Measurements from ENCODE around the gene GBP3. TPM values are rescaled to one million over a fixed set of nuclear protein-coding genes. Genes with fewer than 3 reads are reported as not detected.

Gene GBP3
- total RNA-seq, 4 donors from 2014 or later: 9.2 to 25.8 (median 11.2) TPM

DNA sequence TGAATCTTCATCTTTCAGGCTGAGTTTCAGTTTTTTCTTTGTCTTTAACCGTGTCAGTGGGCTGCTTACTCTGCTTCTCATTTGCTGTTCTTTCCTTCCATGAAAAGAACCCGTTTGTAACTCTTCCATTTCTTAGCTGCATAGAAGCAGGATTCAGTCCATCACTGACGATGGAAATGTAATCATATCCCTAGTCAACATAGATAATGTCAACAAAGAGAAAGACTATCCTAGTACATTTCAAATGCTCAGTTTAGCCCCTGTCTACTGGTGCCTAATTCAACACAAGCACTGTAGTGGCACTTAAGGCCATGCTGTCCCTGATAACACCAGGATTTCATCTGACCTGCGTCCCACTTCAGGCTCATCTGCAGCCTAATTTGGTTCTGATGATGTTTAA lies 42.0 kb upstream of the GBP3 start:
- no peaks in the 10 kb centered on the region for H3K36me3 ChIP-seq
- no peak for TF ChIP-seq EP300 (IDR thresholded peaks at IDR 0.05)
- no peak for TF ChIP-seq POLR2A (IDR thresholded peaks at IDR 0.05)
- TF ChIP-seq, protein P1, sequence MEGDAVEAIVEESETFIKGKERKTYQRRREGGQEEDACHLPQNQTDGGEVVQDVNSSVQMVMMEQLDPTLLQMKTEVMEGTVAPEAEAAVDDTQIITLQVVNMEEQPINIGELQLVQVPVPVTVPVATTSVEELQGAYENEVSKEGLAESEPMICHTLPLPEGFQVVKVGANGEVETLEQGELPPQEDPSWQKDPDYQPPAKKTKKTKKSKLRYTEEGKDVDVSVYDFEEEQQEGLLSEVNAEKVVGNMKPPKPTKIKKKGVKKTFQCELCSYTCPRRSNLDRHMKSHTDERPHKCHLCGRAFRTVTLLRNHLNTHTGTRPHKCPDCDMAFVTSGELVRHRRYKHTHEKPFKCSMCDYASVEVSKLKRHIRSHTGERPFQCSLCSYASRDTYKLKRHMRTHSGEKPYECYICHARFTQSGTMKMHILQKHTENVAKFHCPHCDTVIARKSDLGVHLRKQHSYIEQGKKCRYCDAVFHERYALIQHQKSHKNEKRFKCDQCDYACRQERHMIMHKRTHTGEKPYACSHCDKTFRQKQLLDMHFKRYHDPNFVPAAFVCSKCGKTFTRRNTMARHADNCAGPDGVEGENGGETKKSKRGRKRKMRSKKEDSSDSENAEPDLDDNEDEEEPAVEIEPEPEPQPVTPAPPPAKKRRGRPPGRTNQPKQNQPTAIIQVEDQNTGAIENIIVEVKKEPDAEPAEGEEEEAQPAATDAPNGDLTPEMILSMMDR (IDR thresholded peaks at IDR 0.05): no peak
- H3K4me1 ChIP-seq: peaks cover 0 to 66% (median 22%) of the 10 kb centered on the region in 4 donors
- H3K9me3 ChIP-seq: no peaks in the 10 kb centered on the region
- H3K4me3 ChIP-seq: peak overlapping the region; percentile 30 to 61 (median 44)
- DNase-seq (ENCODE audit: low spot score in 2 of 2): no peak
- no peaks in the 10 kb centered on the region for H3K27me3 ChIP-seq
- peak overlapping the region; percentile 79 to 95 (median 92) for H3K27ac ChIP-seq
- 1 to 3% methylated on average over 4 of the region's 4 CpGs for WGBS, 2 donors

- DNase-seq (ENCODE audit: low spot score in 2 of 2): no peak
- TF ChIP-seq EP300 (IDR thresholded peaks at IDR 0.05): no peak
- TF ChIP-seq POLR2A (IDR thresholded peaks at IDR 0.05): no peak
- TF ChIP-seq, protein P1 (IDR thresholded peaks at IDR 0.05): no peak
- Histone ChIP-seq H3K4me3 (no peak overlapping the region), H3K4me1 (peaks cover 0 to 51% (median 17%) of the 10 kb centered on the region in 4 donors), H3K9me3 (no peaks in the 10 kb centered on the region), H3K36me3 (peaks cover 0 to 12% (median 0%) of the 10 kb centered on the region in 3 donors), H3K27ac (peak overlapping the region; percentile 4 to 95 (median 92)), H3K27me3 (no peaks in the 10 kb centered on the region)
- WGBS, 2 donors: 78 to 83% methylated on average over 3 of the region's 3 CpGs
Measured at GRCh38 chr1:89063094-89063493, 40.4 kb upstream of the GBP3 start.

DNA sequence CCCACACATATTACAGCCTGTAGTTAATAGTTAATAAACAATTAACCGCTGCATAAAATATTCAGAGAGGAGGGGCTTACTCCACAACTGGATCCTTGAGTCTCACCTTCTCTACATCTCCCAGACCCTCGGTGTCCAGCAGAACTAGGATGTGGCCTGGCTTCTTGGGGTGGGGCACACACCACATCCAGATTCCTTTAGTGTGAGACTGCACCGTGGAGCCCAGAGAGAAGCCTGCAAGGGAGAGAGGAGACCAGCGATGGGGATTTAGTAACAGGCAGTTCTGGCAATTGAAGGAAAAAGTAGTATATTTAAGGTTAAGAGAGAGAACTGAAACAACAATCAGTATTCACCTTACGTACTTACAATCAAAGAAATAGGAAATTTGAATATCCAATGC lies 37.4 kb upstream of the GBP3 start:
- peaks cover 0 to 40% (median 17%) of the 10 kb centered on the region in 4 donors for H3K4me1 ChIP-seq
- H3K27ac ChIP-seq: no peak overlapping the region
- no peaks in the 10 kb centered on the region for H3K9me3 ChIP-seq
- H3K4me3 ChIP-seq: no peak overlapping the region
- no peak for DNase-seq (ENCODE audit: low spot score in 2 of 2)
- TF ChIP-seq, protein P1 (IDR thresholded peaks at IDR 0.05): no peak
- TF ChIP-seq EP300 (IDR thresholded peaks at IDR 0.05): no peak
- TF ChIP-seq POLR2A (IDR thresholded peaks at IDR 0.05): no peak
- 94% methylated on average over 5 of the region's 5 CpGs for WGBS, 2 donors
- peaks cover 0 to 42% (median 15%) of the 10 kb centered on the region in 3 donors for H3K36me3 ChIP-seq
- no peaks in the 10 kb centered on the region for H3K27me3 ChIP-seq

GRCh38 chr1:89051955-89052312 lies 29.3 kb upstream of the GBP3 start:
- DNase-seq (ENCODE audit: low spot score in 2 of 2): no peak
- Histone ChIP-seq H3K4me3 (no peak overlapping the region), H3K9me3 (no peaks in the 10 kb centered on the region), H3K36me3 (peaks cover 0 to 86% (median 9%) of the 10 kb centered on the region in 3 donors), H3K27ac (no peak overlapping the region), H3K4me1 (no peaks in the 10 kb centered on the region), H3K27me3 (no peaks in the 10 kb centered on the region)
- 92 to 93% methylated on average over 1 of the region's 1 CpG for WGBS, 2 donors
- TF ChIP-seq, protein P1 (IDR thresholded peaks at IDR 0.05): no peak
- no peak for TF ChIP-seq POLR2A (IDR thresholded peaks at IDR 0.05)
- no peak for TF ChIP-seq EP300 (IDR thresholded peaks at IDR 0.05)

GRCh38 chr1:89051300-89051954 lies 28.8 kb upstream of the GBP3 start:
- WGBS, 2 donors: 92 to 94% methylated on average over 9 of the region's 9 CpGs

More at GRCh38 chr1:89051300-89051954, 28.8 kb upstream of the GBP3 start:
- H3K27me3 ChIP-seq: no peaks in the 10 kb centered on the region
- no peak for DNase-seq (ENCODE audit: low spot score in 2 of 2)
- H3K4me1 ChIP-seq: no peaks in the 10 kb centered on the region
- no peak for TF ChIP-seq EP300 (IDR thresholded peaks at IDR 0.05)
- no peak for TF ChIP-seq POLR2A (IDR thresholded peaks at IDR 0.05)
- TF ChIP-seq, protein P1 (IDR thresholded peaks at IDR 0.05): no peak
- H3K36me3 ChIP-seq: peaks cover 0 to 81% (median 4%) of the 10 kb centered on the region in 3 donors
- no peak overlapping the region for H3K27ac ChIP-seq
- no peak overlapping the region for H3K4me3 ChIP-seq
- no peaks in the 10 kb centered on the region for H3K9me3 ChIP-seq
